Urinary bladder (tissue), 4 donors: ENCODE results near the gene IL4I1. TPM values are rescaled to one million over a fixed set of nuclear protein-coding genes. Genes with fewer than 3 reads are reported as not detected.

Experiments used
- DNase-seq: peaks from one replicate; pipeline ENCODE4 v3.0.0-alpha.2; 2015; ENCODE audit errors: extremely low spot score
- H3K27ac ChIP-seq: one replicate; pipeline ENCODE4 v1.5.1; 2013; ENCODE audit warnings: low read depth, mild to moderate bottlenecking, moderate library complexity
- H3K36me3 ChIP-seq: one replicate; pipeline ENCODE4 v1.6.1; 2013; ENCODE audit warnings: mild to moderate bottlenecking, moderate library complexity; ENCODE audit not compliant: insufficient read depth
- H3K4me1 ChIP-seq: one replicate; pipeline ENCODE4 v1.6.1; 2013; ENCODE audit warnings: mild to moderate bottlenecking, moderate library complexity; ENCODE audit not compliant: insufficient read depth
- H3K4me3 ChIP-seq: one replicate; pipeline ENCODE4 v1.5.1; 2013; ENCODE audit warnings: low read depth, low read length
- WGBS: extraction: QIAGEN DNeasy Blood & Tissue Kit; methylation state at CpG from one replicate; pipeline ENCODE4 v1.1.7; 2013; 5-methylcytosine and 5-hydroxymethylcytosine counted together
- polyA plus RNA-seq: library from polyadenylated mRNA; stranded (reverse); fragments of 200-250 nt; gene quantifications from one replicate; pipeline ENCODE4 v1.2.3, GENCODE V29; 2013
- total RNA-seq: library from RNA; depleted of rRNA; stranded (reverse); fragments of >200 nt; gene quantifications from one replicate; pipeline ENCODE4 v1.2.3, GENCODE V29; 2014
- donor health status: healthy with polysubstance abuse.
- donor health status: healthy.

IL4I1 gene
- total and polyA plus RNA-seq, 2 donors = 0.58 to 1.4 TPM

DNA sequence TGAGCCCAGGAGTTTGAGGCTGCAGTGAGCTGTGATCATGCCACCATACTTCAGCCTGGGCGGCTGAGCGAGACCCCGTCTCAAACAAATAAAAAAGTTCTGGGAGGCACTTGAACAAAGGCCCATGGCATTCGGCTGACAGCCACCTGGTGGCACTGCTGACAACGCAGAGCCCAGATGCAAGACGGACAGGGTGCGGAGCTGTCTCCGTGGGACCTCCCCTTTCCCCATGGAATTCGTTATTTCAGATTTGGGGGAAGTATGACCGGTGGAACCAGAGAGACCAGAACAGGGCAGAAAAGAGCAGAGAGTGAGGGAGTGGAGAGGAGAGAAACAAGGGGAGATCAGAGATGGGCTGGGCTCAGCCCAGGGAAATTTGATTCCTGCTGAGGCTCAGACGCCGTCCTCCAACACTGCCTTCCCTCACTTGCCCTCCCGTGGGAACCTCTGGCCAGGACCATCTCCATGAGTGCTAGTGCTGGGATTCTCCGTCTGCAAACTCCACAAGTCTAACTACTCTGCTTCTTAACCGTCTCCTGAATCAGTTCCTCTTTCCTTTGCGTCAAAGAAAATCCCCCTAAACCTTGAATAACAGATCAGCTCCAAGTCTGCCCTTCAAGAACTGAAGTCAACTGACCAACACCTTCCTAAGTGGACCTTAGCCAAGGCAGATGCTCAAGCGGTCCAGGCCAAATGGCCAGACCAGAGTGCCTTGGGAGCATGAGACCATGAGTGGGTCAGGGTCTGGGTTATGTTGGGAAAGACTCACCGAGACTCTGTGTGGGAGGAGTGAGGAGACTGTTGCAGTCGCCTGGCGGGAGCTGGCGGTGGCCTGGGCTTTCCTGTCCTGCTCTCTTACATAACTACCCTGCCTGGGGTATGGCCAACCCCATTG lies 20.4 kb upstream of the IL4I1 start:
- Histone ChIP-seq H3K4me1 (no peaks in the 10 kb centered on the region), H3K36me3 (no peaks in the 10 kb centered on the region), H3K4me3 (no peak overlapping the region), H3K27ac (no peak overlapping the region)
- WGBS = 88% methylated on average over 21 of the region's 21 CpGs
- DNase-seq = no peak

DNA sequence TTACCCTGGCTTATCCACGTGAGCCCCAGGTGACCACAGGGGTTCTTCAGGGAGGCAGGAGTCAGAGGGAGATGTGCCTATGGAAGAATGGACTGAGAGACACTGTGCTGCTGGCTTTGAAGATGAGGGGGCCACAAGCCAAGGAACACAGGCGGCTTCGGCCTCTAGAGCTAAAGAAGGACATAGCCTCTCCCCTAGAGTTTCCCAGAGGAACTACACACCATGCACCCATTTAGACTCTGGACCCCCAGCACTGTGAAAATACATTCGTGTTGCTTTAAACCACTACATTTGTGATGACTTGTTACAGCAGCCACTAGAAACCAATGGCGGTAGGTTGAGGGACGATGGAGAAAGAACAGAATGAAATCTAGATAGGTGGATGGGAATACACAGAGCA lies 18.6 kb upstream of the IL4I1 start:
- Histone ChIP-seq H3K27ac (no peak overlapping the region), H3K4me1 (no peaks in the 10 kb centered on the region), H3K36me3 (no peaks in the 10 kb centered on the region), H3K4me3 (no peak overlapping the region)
- WGBS = 97% methylated on average over 6 of the region's 6 CpGs
- DNase-seq = no peak

DNA sequence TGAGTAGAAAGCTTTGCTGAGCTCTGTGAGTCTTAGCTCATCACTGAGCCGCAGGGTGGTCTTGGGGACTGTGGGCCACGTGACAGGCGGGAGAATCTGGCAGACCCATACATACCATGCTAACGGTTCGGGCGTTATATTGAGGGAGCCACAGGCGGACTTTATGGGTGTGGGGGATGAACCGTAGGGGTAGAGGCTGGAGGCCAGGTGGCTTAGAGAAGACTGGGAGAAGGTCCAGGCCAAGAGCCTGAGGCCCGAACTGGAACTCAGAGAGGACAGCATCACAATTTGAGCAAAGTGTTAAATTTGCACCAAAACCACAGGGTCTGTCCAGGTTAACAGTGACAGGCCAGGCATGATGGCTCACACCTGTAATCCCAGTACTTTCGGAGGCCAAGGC lies 17.0 kb upstream of the IL4I1 start:
- no peak overlapping the region for H3K27ac ChIP-seq

DNA sequence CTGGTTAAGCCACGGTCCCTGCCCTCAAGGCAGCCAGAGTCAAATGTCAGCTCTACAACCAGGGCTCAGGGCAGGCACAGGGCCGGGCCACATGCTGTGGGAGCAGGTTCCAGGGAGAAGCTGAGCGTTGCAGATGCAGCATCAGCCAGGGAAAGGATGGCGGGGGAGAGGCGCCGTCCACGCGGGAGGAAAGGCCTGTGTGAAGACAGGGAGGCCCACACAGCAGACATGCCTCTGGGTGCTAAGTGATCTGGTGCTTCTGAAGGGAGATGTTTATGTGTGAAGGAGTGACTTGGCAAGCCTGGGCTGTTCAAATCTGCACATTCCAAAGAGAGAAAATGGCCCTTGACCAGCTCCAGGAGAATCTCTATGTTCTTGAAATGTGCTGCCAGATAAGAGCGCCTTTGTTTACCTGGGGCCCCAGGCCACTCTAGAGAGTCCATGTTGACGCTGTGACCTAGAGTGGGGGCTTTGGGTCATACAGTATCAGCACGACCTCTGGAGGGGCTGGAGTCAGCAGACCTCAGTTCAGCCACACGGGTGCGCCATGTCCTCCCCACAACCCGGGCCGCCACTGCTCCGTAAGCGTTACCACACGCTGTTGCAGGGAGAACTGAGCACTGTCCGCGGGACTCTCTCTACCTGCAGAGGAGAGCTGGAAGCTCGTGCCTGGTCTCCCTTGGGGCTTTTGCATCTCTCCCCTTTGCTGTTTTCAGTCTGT lies 16.4 kb upstream of the IL4I1 start:
- Histone ChIP-seq H3K27ac (no peak overlapping the region), H3K36me3 (no peaks in the 10 kb centered on the region), H3K4me1 (no peaks in the 10 kb centered on the region), H3K4me3 (no peak overlapping the region)
- DNase-seq = no peak
- 81% methylated on average over 21 of the region's 21 CpGs for WGBS

More for the DNA sequence above, 17.0 kb upstream of the IL4I1 start:
- Histone ChIP-seq H3K4me1 (no peaks in the 10 kb centered on the region), H3K36me3 (no peaks in the 10 kb centered on the region), H3K4me3 (no peak overlapping the region)
- no peak for DNase-seq
- WGBS = 86% methylated on average over 10 of the region's 10 CpGs

DNA sequence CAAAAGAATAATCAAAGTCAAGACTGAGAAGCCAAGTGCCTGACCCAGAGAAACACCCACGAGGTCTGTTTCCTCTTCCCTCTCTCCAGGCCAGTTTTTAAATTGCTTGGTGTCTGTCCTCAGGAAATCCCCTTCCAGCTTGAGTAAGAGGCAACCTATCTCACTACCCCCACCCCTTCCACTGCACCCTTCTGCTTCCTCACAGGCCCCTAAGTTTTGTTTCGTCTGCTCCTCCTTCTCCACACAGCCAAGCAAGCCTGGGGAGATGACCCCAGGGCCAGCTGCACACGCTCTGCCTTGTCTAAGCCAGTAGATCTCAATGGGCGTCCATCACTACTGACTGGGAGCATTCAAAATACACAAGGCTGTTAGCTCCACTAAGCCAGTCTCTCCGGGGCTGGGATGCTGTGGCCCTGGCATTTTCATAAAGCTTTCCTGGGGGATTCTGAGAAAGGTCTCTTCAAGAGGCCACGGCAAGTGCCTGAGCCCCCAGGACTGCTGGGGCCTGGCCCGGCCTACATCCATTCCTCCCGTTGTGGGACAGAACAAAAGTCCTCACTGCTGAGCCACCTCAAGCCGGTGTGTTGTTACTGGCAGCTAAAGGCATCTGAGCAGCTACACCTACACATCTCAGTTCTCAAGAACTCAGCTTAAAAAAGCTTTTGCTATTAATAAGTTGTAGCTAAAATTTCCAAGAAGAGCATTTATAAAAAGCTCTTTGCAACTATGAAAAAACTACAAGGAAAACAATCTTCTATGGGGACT lies 14.9 kb upstream of the IL4I1 start:
- DNase-seq = no peak
- no peak overlapping the region for H3K27ac ChIP-seq
- H3K36me3 ChIP-seq = no peaks in the 10 kb centered on the region
- H3K4me3 ChIP-seq = no peak overlapping the region
- no peaks in the 10 kb centered on the region for H3K4me1 ChIP-seq
- 72% methylated on average over 9 of the region's 9 CpGs for WGBS

DNA sequence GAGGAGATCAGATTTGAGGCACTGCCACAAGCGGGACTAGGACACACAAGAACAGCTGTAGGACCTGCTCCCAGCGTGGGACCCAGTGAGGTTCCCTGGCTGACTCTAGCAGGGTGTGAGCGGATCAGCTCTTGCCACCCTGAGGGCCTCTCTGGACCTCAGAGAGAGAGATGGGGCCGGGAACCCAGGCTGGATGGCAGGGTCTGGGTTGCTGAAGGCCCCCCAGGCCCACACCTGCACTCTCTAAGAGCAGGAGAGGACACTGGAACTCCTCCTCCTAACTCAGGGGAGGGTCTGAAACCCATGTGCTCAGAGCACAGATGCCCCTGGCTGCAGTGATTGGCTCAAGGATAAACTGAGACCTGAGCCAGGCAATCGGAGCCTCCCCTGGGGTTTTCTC lies 13.5 kb upstream of the IL4I1 start:
- no peak for DNase-seq
- H3K4me1 ChIP-seq = no peaks in the 10 kb centered on the region
- no peak overlapping the region for H3K27ac ChIP-seq
- 91% methylated on average over 5 of the region's 5 CpGs for WGBS
- H3K4me3 ChIP-seq = no peak overlapping the region
- no peaks in the 10 kb centered on the region for H3K36me3 ChIP-seq

DNA sequence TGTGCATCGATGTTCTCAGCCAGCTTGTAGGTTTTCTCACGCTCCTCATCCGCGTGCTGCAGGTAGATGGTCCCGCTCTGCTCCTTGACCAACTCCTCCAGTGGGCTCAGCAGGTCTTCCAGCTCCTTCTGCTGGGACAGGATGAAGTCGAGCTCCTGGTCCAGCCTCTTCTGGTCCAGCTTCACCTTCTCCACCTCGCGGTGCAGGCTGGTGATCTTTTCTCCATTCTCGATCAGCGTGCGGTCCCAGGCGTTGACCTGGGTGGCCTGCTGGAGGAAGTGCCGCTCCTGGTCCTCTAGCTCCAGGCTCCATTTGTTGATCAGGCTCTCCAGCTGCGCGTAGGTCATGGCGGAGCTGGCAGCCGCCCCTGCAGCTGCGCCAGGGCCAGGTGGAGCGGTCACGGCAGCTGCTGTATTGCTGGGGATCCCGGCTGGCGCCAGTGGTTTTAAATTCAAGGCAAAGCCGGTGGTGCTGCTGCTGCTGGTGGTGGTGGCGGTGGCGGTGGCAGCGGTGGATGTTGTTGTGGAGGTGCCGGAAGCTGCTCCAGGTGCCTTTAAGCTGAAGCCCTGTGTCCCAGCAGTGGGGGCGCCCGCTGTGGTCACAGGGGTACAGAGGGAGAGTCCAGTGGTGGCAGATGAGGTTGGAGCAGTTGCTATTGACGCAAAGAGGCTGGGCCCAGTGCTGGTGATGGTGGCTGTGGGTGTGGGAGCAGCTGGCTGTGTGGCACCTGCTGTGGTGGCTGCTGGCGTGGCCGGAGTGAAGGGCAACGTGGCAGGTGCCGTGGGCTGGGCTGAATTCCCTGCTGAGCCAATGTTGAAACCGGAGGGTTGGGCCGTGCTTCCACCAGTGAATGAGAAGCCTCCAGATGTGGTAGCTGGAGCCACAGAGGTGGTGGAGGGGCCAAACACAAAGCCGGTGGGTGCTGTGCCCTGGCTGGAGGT lies 12.1 kb upstream of the IL4I1 start:
- Histone ChIP-seq H3K4me3 (no peak overlapping the region), H3K27ac (no peak overlapping the region), H3K36me3 (no peaks in the 10 kb centered on the region), H3K4me1 (no peaks in the 10 kb centered on the region)
- 97% methylated on average over 37 of the region's 37 CpGs for WGBS
- DNase-seq = no peak

DNA sequence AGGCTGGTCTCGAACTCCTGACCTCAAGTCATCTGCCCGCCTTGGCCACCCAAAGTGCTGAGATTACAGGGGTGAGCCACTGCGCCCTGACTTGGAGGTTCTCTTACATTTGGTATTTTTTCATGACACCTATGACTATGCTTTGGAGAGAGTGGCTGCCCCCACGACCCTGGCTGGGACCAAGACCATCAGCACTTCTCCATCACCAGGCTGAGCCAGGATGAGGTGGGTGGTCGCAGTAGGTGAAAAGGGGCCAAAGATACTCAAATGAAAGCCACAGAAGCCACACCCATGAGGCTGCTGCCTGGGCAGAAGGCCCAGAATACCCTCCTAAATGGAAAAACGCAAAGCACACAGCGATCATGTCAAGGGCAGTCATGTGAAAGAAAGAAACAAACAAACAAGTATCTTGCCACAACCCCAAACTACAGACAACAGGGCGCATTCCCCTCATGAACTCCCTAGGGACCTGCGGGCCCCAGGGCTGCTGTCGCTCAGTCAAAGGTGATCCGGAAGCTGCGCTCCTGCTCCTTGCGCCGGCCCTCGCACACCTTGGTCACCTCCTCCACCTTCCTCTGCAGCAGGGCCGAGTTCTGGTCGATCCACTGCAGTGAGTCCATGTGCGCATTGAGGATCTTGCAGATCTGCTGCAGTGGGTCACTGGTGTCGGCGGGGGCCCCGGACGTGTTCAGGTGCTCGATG lies 11.2 kb upstream of the IL4I1 start:
- DNase-seq = no peak
- WGBS = 93% methylated on average over 23 of the region's 23 CpGs
- H3K4me3 ChIP-seq = no peak overlapping the region
- H3K4me1 ChIP-seq = no peaks in the 10 kb centered on the region
- H3K27ac ChIP-seq = no peak overlapping the region
- no peaks in the 10 kb centered on the region for H3K36me3 ChIP-seq

DNA sequence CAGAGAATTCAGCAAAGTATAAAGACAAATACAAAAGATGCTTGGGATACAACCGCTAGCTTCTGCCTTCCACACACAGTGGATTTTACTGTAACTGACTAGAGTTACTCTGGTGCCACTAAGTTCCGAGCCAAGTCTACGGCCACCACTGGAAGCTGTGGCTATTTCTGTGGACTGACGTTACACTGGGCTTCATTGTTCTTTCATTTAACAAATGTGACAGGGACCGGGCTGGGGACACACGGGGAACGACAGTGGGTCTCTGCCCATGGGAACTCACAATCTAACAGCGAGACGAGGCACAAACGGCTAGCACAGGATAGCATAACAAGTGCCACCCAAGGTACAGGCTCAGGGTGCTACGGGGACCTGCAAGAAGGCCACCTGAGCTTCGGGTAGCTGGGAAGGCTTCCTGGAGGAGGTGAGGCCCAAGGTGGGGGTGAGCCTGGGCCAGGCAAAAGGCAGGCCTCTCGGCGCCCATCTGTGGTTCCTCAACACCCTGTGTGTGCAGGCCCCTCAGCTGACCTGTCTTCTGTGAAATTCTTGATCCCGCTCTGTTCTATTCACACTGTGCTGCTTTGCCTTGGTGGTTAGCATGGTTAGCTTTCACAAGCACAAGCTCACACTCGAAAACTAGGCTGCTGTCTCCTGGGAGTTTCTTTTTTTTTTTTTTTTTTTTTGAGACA lies 10.3 kb upstream of the IL4I1 start:
- Histone ChIP-seq H3K27ac (no peak overlapping the region), H3K4me3 (no peak overlapping the region), H3K36me3 (no peaks in the 10 kb centered on the region), H3K4me1 (no peaks in the 10 kb centered on the region)
- DNase-seq = no peak
- 89% methylated on average over 16 of the region's 16 CpGs for WGBS

DNA sequence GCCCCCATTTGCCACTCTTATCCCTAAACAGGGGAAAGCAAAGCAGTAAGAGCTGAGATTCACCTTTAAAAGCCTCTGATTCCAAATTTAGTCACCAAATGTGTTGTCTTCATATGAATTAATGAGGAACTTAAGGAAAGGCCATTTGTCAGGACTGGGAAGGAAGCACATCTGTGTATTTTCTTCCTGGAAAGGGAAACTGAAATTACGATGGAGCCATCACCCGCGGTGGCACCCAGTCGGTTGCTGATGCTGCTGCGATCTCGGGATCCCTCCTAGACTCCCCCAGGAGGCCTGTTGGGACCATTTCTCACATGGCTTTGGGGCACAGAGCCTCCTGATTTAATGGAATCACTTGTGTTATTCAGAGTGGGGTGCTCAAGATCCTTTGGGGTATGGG lies 7.4 kb upstream of the IL4I1 start:
- Histone ChIP-seq H3K4me1 (no peaks in the 10 kb centered on the region), H3K27ac (no peak overlapping the region), H3K36me3 (no peaks in the 10 kb centered on the region), H3K4me3 (no peak overlapping the region)
- no peak for DNase-seq
- WGBS = 64% methylated on average over 6 of the region's 6 CpGs

DNA sequence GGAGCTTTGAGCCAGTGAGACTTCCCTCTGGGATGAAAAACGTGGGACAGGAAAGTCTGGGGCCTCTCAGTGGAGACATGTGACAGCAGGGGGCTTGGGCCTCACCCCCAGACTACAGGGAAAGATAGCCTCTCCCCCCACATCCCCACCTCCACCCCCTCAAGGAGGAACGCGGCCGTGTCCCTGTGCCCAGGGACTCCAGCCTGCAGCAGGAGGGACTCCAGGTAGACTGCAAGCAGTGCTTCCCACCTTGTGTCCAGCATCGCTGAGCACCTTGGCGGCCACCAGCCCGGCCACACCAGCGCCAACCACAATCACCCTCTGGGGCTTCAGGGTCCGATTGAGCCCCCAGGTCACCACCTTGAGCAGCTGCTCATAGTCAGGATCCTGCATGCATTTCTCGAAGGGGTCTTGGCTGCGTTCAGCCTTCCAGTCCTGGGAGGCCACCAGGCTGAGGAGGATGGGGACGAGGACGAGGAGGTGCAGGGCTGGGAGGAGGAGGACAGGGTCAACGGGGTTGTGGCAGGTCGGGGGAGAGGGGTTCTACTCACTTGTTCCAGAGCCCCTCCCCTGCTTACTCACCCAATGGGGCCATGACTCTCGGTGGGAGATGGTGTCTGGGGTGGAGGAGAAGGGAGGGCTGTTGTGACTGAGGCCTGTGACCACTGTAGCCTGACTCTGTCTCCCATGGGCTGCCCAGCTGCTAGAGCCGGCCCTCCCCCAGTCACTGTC lies 955 bp downstream of the IL4I1 start:
- Histone ChIP-seq H3K27ac (no peak overlapping the region), H3K36me3 (no peaks in the 10 kb centered on the region), H3K4me3 (no peak overlapping the region), H3K4me1 (no peaks in the 10 kb centered on the region)
- DNase-seq = no peak
- 66% methylated on average over 17 of the region's 17 CpGs for WGBS
